NCI-H345 (cell line): Measurements from ENCODE around the gene TELO2.

Source experiments
- DNase-seq: peaks from one replicate; lab custom pipeline; 2025; lab: John Stamatoyannopoulos, UW

TELO2 gene

DNA sequence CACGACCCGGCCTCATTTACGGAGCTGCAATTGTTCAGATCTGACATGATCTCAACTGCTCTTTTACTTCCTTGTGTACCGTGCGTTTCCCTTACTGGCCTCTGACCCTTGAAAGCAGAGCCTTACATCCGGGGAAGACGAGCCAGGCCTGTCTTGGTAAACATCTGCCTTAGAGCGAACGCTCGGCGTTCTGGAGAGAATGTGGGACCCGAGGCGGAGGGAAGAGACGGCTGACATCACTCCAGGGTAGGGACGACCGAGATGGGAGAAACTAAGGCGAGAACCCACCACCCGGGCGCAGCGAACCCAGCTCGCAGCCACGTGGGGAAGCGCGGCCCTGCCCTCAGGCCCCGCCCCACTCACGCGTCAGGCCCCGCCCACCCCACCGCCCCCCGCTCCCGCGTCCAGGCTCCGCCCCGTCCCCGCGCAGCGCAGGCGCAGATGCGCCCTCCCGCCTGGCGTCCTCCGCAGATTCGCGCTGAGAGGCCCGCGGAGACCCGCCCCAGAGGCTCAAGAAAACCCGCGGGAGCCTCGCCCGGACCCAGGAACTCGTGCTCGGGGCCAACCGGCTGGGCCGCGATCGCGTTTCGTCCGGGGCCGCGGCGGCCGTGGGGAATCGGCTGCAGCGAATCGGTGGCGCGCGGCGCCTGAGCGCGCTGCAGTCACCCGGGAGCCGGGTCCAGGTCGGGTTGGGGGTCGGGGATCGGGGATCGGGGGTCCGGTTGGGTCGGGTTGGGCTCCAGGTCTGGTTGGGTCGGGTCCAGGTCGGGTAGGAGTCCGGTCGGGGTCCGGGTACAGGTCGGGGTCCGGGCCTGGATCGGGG, at the start of gene TELO2:
Gene TELO2 (plus strand): TSS at position 438 of the 823 bp plus-strand sequence. CDS start 922 bp downstream, outside the sequence.
- DNase-seq: peak; percentile 82

- no peak for DNase-seq
These were observed 49.7 kb upstream of the TELO2 start for GRCh38 chr16:1443403-1443973.

DNA sequence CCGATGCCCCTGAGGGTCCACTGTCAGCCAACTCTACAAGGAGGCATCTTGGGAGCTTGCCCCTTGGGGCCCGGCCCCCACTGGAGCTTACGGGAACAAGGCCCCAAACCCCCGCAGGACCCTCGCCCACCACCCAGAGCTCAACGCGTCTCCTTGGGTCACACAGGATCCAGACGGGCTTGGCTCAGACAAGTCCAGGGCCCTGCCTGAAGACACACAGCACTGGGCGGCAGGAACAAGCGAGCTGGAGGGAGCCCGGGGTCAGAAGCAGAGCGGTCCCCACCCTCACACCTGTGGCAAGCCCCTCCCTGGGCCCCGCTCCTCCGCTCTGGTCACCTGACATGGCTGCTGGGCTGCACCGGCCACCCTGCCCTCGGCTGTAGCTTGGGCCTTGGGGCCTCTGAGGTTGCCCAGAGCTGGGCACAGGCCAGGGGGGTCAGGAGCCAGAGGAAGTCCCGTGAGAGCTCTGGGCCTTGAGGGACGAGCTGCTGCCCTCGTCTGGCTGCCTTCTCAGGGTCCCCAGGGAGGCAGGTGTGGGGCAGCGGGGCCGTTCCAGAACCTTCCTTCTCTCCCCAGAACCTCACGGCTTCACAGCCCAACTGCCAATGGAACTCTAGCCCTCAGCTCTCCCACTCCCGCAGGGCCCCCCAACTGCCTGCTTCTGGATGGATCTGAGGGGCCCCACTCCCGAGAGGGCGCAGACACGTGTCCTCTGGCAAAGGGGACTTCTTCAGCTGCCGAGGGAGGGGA, 49.0 kb upstream of the TELO2 start, which contains the start of gene CCDC154:
Gene CCDC154 (minus strand): TSS at position 577 of the 750 bp plus-strand sequence. CDS start 234 bp downstream, at position 343.
- DNase-seq: no peak

DNA sequence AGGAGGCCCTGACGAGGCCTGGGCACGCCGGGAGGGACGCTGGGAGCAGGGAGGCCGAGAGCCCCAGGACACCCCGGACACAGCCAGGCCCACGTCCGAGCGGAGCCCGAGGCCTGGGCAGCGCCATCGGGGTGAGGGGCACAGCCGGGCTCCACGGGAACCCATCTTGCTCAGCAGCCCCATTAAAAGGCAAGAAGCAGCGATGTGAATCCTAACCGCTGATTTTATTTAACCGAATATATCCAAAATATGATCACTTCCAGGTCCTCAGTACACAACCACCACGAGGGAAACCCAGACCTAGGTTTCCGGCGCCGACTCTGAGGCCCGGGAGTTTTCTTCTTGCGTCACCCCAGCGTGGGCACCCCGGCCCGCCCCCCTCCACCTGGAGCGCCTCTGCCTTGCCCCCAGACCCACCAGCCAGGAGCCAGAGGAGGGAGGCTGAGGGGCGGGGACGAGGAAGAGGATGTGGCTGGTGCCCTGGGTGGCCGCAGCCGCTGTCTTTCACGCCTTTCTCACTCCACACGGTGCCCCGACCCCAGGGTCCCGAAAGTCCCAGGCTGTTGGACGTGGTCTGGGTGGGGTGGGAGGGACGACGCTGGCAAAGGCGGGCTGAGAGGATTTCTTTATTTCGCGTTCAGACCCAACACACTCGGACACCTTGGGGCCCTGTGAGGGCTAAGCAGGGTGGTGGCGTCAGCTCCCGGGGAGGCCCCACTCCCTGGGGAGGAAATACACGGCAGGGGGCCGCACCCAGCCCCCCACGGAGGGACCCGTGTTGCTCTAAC, 48.2 kb upstream of the TELO2 start:
- DNase-seq: no peak

- DNase-seq: no peak
These were observed 47.5 kb upstream of the TELO2 start for GRCh38 chr16:1445518-1446203.

DNA sequence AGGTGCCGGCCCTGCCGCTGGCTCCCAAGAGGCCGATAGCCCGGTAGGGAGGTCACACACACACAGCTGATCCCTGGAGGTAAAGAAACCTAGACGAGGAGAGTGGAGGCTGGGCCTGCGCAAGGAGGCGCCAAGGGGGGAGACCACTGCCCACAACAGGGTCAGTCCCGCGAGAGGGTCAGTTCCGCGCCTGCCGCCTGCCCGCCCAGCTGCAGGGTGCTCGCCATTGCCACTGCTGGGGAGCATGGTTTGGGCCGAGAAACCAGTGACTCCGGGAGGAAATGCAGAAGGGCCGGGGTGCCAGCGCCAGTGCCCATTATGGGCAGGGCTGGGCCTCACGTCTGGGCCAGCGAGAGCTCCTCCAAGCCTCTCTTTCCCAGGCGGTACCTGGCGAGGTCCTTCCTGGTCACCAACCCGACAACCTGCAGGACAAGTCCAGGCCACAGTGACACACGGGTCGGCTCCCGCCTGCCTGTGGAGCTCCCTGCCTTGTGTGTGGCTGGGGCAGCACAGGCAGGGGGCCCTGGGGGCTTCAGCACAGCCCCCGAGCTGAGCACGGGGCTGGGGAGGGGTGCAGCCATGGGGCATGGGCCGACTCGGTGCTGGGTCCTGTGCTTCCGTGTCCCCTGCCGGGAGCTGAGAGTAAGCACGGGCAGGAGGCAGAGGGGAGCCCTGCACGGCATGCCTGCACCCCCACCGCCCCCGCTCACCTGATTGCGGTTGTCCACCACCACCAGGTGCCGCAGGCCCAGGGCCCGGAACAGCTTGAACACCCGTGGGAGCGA, 46.7 kb upstream of the TELO2 start:
- no peak for DNase-seq

DNA sequence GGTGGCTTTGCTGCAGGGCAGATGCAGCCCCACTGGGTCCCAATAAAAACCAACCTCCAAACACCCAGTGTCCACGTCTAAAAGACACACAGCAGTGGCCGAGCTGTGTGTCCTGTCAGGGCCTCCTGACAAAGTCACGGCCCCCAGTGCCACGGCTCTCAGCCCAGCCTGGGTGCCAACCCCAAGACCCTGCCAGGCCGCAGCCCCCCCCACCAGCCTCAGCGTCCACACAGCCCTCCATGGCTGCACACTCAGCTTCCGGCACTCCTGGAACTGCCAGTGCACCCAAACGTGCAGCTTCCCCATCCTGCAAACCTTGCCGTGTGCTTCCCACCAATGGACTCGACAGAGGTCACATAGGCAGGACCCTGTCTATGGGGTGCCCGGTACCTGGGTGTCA, 45.2 kb upstream of the TELO2 start:
- no peak for DNase-seq

DNA sequence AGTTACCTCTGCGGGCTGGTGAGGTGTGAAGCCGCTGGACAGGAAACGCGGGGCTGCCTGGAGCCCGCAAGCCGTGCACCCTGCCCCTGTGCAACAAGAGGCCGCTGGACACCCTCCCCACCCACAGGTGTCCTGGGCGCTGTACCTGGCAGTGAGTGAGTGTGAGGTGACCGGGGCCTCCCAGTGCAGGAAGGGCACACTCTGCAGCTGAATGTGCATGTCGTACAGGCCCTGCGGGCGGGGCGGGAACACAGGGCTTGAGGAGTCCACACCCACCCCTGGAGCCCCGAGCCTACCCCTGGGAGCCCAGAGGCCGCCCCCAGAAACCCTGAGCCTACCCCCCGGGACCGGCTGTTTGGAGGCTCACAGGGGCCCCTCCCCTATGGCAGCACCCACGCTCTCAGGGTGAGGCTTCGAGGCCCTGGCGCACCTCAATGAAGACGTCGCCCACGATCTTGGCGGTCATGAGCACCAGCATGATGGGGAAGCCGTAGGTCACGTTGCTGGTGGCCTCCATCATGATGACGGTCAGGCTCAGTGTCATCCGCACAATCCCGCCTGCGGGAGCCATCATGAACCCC, 44.5 kb upstream of the TELO2 start:
- DNase-seq: no peak

DNA sequence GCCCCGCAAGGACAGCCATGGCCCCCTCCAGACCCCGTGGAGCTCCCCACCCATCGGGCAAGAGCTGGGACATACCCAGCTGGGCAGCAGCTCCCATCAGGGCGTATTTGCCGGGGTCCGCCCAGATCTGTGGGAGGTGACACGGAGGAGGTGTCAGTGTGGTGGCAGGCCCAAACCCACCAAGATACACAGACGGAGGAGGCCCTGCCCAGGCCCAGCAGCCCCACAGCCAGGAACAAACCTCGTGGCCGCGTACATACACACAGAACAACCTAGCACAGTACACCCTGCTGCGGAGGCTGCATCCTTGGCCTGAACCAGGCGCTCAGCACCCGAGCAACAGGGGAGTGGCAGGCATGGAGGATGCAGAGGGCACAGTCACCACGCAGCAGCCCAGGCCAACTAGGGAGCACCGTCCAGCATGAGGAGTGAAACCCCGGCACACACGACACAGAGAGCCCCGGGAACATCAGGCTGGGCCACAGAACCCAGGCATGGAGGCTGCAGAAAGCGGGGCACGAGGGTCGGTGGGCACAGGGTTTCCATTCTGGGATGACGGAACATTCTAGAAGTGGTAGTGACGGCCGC, 43.9 kb upstream of the TELO2 start:
- DNase-seq: no peak

- no peak for DNase-seq
These were observed 42.9 kb upstream of the TELO2 start for GRCh38 chr16:1450218-1450617.

GRCh38 chr16:1450841-1451240, 42.3 kb upstream of the TELO2 start:
- DNase-seq: no peak

DNA sequence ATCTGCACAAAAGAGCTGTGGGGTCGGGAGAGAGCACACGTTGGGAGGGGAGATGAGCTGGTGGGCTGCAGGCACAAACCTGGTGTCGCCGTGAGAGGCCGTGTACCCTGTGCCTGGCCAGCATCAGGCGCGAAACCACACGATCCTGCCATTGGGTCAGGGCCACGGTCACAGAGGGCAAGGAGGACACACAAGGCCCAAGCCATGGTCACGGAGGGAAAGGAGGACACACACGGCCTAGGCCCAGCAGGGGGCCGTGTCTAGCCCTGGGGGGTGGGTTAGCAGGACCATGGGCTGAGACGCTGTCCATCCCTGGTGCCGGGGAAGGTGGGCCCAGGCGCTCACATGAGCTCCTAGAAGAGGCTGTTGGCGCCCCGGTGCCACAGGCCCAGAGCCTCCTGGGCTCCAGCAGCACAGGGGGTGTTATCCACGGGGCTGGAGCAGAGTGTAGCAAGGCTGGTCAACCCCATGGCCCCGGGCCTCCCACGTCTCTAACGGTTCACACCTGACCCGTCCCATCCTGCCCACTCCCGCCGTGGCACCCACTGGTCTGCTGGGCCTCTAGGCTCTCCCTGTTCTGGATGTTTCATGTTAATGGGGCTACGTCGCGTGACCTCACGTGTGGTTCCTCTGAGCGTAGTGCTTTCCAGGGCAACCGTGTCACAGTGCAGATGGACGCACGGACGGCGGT, 41.3 kb upstream of the TELO2 start:
- no peak for DNase-seq

DNA sequence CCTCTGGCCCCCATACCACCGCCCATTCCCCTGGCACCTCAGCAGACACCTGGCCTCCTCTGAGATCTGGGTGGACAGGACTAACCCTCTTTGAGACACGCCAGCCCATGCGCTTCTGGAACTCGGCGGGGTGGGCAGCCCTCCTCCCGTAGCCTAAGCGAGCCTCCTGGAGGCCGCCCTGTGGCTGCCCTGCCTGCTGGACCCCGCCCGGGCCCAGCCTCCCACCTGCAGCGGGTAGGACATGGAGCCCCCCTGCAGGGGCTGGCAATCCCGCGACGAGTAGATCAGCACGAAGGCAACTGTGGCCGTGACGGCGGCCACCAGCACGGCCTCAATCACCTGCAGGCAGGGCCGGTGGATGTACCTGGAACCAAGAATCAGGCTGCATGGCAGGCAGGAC, 40.6 kb upstream of the TELO2 start:
- no peak for DNase-seq

- DNase-seq: no peak
These were observed 39.8 kb upstream of the TELO2 start for GRCh38 chr16:1453316-1453715.

DNA sequence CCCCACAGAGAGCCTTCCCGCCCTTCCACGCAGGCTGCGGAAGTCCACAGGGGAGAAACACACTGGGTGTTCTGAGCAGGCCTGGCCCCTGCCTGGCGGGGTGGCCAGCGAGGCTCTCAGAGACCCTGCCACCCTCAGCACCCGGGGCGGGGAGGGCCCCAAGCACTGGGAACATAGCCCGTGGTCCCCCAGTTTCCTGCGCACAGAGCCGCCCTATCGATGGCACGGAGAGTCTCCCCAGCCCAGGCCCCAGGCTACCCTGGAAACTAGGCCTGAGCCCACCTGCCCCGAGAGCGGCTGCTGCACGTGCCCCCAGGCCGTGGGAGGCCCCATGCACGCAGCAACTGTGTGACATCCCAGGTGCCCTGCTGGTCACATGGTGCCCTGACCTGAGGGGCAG, 38.6 kb upstream of the TELO2 start:
- no peak for DNase-seq

DNA sequence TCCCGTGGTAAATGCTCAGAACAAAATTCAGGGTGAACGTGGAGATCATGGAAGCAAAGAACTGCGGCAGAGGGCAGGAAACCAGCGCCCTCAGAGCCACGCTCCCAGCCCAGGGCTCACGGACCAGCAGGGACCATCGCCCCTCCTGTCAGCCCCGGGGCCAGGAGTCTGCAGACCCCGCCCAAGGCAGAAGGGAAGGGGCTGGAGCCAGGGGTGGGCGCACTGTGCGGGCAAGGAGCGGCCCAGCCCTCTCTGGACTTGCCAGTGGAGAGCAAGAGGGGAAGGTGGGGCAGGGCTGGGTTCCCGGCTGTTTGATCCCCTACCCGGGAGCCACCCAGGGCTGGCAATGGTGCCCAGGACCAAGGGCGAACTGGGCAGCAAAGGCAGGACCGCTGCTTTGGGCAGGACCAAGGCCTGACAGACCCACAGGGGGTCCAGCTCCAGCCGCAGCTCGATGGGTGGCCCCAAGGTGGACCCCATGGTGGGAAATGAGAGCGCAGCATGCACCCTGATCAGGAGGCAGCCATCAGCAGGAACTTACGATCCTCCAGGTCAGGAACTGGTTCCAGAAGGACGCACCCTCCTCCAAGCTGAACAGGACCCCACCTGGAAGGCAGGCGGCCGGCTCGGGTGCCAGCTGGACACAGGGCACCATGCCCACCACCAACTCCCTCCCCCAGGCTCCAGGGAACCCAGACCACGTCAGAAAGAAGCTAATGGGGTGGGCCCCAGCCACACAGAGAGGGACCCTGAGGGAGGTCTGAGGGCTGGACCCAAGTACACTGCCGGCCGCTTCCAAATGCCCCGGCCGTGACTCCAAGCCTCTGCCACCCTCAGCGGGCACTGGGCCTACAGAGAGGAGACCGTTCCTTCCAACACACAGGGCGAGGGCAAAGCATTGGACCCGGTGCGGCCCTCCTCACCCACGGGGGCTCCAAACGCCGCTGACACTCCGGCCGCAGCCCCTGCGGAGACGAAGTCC, 37.7 kb upstream of the TELO2 start:
- DNase-seq: no peak

DNA sequence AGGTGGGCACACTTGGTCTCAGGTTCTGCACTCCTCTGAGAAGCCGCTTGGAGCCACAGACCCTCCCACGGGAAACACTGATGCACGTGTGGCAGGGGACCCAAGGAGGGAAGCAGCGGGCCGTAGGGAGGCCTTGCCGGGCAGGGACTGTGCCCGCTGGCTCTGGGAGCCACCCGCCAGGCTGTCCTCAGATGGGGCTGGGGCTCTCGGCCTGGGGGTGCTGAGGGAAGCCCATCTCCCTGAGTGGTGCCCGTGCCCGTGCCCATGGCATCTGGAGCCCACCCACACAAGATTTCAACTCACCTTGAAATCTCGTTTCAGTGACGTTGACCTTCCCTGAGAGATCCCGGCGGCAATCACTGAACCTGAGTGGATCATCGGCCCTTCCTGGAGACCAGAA, 36.2 kb upstream of the TELO2 start:
- DNase-seq: no peak
